Stimulated activated CD4-positive, alpha-beta T cell treated with anti-CD3 and anti-CD28 coated beads, Interleukin-15, amount 100 ng/mL, for 1 hour (primary cell): ENCODE measurements around the gene ADGRV1.
A peak's percentile ranks its signal among the peaks of the same experiment; 100 is the strongest.

Source experiments
- DNase-seq, 2 donors: peaks; one replicate each; pipeline ENCODE4 v3.0.0-alpha.2; 2020; ENCODE audit warnings: low read depth in 1 of 2, low spot score in 1 of 2

Gene ADGRV1

DNA sequence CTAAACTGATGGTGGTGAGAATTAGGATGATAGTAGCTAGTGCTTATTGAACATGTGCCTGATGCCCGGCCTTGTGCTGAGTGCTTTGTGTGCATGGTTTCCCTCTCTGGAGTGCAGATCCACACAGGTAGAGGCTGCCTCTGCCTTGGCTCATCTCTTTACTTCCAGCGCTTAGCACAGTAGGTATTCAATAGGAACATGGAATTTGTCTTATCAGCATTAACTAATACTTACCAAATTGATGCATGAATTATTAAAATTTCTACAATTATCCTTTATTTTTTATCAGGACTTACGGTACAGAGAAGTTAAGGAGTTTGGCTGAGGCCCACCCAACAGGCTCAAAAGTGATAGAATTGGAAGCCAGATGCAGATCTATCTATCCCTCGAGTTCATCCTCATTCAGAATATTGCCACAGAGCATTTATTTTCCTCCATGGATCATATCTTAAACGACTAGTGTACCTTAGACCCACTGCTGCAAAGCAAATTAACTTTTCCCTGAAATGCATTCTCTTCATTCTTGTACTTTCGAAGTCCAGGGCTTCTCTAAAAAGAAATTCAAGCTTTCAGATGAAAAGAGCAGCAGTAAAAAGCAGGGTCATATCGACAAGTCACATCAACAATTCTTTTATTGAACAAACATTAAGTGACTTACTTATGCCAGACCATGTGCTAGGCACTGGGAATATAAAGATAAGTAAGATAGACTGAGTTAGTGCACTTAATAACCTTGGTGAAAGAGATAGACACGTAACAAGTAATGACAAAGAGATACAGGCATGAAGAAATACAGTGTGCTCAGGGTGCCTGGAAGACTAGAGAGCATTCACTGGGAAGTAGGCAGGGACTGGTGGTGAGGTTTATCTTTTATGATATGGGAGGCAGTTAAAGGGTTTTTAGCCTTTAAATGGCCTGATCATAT is 534.5 kb downstream of the ADGRV1 start:
- no peak for DNase-seq

DNA sequence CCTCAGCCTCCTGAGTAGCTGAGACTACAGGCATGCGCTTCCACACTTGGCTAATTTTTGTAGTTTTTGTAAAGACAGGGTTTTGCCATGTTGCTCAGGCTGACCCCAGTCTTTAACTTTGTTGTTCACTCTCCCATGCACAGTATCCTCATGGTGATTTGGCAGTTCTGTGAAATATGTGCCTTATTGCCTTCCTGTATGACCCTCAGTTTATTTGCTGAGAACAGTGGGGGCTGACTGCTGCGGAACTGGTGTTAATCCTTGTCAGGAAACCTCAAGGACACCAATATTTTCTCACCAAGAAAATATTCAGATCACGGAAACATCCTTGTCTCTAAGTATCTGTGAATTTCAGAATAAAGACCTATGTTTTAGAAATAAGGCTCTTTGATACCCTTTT is 536.7 kb downstream of the ADGRV1 start:
- DNase-seq, result no peak

DNA sequence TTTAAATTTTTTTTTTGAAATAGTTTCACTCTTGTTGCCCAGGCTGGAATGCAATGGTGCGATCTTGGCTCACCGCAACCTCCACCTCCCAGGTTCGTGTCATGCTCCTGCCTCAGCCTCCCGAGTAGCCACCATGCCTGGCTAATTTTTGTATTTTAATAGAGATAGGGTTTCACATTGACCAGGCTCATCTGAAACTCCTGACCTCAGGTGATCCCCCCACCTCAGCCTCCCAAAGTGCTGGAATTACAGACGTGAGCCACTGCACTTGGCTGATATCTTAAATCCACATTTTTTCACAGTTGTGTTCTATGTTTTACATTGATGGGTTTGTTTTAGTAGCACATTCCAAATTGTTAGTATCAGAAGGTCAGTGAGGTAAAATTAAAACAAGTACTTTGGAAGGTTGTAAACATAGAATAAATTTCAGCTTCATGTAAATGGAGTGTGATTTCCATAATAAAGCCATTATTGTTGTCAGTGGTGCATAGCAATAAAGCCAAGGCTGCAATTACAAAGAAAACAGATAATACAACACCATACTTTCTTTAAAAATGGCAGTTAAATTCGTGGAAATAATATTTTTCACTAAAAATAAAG is 537.3 kb downstream of the ADGRV1 start:
- DNase-seq, result no peak

DNA sequence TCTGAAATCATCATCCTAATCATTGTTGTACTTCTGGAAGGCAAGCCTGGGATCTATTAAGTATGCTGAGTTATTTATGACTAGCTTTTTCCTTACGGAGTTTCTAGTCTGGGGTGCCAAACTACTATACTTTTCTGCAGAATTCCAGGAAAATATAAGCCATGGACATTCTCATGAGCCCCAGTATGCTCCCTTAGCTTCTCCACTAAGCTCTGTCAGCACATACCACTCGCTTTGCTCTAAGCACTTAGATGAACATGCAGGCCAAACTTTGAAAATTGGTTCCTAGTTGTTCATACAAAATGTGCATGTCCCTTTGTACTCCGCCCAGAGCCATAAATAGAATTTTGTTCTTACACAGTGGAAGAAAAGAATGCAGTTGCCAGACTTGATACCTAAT is 539.9 kb downstream of the ADGRV1 start:
- DNase-seq, result no peak

DNA sequence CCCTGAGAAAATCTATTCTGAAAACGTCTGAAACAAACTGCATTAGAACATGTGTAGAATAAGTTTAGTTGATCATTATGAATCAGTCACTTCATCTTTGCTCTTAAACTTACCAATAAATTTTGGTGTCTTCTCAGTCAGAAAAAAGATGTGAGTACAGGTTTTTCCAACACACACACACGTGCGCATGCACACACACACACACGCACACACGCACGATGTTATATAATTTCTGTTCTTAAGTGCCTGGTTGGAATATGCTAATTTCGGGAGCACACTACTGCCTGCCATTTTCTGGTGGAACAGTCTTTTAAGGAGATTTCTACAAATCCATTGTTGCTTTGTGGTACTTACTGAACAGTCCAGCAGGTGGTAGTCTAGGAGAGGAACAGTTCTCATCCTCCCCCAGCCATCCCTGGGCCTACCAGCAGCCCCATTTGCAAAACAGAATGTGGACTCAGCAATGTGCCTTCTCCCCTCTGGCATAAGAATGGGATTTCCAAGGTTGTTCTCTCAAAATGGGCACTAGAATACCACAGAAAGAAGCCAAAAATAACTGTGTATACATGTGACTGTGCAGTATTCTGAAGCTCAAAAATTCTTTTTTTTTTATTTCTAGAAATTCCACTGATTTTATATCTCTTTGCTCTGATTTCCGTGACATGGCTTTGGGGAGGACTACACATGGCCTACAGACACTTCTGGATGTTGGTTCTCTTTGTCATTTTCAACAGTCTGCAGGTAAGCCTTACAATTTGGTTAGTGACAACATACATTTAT is 543.2 kb downstream of the ADGRV1 start:
- DNase-seq, result peak in 1 of 2 donors; percentile 3

DNA sequence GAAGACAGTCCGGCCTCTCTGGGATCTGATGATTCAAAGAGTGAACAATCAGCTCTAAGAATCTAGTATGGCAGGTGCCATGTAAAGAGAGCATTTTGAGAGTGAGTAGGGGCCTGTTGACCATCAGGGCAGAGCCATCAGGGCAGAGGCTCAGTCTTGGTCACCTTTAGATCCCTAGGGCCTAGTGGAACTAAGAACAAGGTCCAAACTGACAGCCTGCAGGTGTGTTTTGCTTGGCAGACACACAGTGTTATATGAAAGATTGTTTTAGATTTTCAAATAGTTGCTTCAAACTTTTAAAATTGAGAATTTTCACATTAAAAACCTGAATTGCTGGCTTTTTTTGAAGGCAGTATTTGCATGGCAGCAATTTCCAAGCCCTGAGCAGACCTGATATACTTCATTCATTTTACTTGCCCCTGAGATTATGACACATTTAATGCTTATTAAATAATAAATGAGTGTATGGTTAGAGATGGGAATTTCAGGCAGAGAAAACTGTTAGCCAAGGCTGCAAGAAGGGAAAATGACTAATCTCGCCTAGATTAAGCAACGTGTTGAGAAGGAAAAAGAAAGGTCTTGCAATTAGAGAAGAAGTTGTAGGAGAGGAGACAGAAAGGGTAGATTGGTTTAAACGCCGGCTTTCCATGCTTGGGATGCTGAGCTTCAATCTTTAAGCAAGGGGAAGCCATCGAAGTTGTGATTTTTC is 544.9 kb downstream of the ADGRV1 start:
- no peak for DNase-seq

DNA sequence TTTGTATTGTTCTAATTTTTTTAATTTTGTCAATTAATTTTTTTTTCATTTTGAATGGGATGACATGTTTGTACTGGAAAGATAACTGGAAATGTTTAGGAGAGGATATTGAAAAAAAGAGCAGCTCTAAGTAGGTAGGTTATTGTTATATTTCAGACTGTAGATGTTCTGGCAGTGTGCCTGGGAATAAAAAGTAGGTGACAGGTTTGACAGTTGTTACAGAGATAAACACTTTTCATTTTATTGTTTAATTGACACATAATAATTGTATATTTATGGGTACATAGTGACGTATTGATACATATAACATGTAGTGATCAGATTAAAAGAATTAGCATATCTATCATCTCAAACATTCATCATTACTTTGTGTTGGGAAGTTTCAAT is 545.5 kb downstream of the ADGRV1 start:
- no peak for DNase-seq

DNA sequence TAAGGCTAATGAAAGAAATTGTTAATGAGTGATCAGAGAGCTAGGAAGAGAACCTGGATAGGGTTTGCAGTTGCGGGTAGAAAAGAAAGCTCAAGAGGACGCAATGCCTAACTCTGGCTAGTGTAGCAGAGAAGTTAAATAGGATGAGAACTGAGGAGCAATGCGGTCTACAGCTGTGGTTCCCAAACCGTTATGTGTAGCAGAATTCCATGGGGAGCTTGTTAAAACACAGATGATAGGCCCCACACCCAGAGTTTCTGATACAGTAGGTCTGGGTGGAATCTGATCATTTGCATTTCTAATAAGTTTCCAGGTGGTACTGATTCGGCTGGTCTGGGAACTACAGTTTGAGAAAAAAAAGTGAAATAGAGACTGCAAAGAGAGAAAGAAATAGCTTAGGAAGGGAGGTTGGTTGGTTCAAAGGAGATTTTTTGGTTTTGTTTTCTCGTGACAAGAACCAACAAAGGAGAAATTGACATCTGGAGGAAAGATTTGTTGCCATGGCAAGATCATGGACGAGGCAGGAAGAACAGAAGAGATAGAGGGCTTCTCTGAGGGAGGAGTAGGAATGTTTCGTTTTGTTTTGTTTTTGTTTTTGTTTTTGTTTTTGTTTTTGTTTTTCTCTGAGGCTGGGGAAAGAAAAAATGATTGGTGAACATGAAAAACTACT is 548.4 kb downstream of the ADGRV1 start:
- no peak for DNase-seq

DNA sequence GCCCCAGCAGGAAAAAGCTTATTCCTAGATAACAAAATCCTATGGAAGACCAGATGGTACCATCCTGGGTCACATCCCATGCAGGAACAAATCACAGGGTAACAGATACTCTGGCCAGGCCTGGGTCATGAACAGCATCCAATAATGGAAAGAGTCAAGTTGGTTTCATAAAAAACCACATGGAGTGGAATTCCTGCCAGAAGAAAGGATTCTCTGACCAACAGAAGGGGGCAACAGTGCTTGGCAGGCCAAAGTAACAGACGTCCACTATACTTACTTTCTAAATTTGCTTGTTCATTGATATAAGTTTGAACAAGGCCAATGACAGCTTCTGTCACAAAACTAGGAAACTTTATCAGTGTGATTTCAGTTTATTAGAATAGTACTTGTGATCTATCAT is 551.0 kb downstream of the ADGRV1 start:
- DNase-seq, result no peak

DNA sequence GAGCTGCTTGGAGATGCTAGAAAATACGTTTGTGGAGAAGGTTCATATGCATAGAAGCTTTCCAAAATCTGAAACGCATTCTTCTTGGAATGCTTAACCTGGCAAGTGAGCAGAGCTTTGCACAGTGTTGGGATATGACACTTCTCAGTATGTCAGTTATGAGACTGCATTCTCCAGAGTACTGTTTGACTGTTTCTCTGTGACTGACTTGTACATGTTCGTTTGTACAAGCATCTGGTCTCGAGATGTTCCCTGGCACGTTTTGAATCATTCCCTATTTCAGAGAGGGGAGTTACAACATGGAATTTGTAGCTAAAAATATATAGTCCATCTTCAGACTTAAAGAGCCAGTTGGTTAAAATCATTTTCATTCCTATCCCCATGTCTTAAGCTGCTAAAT is 552.1 kb downstream of the ADGRV1 start:
- no peak for DNase-seq

DNA sequence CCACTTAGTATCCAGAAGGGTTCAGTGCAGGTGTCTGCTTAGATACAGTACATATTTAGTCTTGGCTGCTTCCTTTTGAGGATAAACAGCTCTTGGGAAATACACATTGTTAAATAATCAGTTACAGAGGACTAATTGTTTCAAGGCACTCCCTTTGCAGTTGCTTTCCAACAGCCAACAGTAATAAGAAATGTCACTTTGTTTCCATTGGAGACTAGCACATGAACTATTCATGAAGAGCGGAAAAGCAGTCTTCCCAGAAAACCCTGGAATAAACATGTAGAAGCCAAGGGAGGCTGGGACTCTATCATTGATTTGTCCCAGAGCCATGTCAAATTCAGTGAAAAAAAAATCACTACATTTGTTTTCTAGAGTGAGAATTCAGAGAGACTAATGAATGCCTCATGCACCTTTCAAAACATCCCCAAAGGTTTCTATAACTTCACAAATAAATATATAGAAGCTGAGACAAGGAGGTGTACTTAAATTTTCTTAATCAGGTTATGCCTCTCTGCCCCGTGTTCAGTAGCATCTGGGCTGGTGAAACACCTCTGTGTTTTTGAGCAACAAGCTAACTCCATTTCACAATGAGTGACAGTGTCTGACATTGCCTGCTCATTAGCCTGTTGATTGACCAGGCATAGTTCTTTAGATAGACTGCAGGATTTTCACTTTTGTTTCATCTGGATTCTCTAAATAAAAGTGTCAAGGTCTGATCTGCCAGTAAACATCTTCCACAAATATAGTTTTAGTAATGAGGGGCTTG is 553.1 kb downstream of the ADGRV1 start:
- DNase-seq, result no peak

DNA sequence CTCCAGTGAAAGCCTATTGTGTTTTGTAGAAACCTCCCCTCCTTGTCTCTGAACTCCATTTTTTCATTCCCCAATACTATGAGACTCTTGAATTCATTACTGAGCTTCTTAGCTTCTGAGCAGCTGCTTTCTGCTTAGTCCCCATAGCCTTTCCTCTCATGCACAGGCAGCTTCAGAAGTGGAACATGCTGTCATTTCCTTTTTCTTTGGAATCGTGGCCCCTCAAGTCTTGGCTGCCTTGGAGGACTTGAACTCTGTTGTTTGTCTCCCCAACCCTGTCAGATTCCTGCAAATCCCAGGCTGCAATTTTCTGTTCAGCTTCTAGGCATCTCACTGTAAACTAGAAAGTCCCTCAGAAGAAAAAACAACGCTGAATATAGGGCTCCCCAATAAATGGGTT is 556.1 kb downstream of the ADGRV1 start:
- DNase-seq, result no peak

DNA sequence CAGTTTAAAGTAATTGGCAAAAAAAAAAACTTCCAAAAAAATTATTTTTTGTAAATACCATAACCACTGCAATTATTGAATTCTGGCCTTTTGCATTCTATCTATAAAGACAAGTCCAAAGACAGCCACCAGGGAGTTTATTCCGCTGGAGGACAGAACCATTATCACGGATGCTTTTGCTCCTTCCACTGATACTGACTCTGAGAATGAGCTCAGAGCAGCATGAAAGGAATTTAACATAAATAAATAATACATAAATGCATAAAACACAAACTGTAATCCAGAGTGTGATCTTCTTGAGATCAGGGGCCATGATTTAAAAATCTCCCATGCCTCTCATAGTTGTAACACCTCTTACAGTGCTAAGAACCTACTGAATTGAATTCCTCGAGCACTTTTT is 559.8 kb downstream of the ADGRV1 start:
- DNase-seq, result no peak

DNA sequence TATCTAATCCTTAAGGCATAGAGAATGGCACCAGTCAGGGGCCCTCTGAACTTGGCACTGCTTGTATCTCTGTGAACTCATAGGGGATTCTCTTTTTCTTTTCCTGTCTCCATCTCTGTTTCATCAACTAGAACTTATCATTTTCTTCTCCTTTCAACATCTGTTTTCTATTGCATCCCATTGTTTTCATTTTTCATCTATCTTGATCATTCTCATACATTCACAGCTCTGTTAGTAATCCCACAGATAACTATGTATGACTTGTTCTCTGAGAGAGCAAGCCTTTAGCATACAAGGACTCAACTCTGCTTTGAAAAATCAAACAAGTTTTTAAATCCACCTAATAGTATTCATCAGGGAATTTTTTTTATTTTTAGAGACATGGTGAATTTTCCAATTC is 560.2 kb downstream of the ADGRV1 start:
- no peak for DNase-seq

DNA sequence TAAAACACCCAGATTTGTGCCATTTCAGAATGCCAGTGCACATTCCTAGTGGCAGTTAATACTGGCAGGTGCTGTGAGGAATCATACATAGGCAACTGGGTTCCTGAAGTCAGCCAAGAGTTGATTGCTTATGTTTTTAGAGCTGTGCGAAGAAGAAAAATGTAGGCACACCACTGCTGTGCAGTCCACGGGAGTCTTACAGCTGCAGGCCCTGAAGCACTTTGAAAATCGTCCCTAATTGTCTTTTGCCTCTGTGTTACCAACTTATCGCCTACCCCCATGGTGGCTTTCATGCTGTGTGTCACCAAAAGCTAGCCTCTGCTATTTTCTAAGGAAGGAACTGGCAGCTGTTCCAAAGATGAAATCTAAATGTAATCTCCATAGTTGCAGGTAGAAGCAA is 560.6 kb downstream of the ADGRV1 start:
- DNase-seq, result no peak

DNA sequence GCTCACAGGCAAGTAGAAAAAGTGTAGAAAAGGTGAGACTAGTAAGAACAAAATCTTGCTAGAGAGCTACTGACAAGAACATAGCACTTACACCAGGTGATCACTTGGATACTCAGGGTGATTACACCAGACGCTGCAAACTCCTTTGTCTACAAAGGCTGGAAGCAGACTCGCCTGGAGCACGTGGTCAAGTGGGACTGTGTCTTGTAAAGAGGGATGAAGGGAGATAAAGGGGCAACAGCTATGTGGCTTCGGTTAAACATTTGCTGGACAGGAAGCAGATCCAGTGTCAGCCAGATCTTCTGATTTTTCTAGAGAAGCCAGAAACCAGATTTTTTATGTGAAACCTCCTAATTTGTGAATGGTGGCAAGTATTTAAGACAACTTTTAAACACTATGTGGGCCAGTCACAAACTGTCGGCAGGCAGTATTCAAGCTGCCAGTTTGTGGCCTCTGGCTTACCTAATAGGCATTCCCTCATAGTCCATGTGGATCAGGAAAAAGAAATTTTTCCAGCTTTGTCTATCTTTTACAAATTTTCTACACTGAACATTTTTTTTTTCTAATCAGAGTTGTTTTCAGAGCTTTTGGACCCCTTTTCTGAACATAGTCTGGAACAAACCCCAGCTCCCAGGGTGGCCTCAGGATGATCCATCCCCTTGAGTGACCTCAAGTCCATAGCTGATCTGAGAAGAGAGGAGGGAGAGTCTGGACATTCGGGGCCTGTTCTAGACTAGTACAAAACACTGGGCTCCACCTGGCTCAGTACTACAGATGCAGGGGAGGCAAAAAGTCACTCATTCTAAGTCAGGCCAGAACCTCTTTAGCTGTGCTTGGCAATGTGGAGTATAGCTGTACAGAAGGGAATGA is 561.6 kb downstream of the ADGRV1 start:
- no peak for DNase-seq

DNA sequence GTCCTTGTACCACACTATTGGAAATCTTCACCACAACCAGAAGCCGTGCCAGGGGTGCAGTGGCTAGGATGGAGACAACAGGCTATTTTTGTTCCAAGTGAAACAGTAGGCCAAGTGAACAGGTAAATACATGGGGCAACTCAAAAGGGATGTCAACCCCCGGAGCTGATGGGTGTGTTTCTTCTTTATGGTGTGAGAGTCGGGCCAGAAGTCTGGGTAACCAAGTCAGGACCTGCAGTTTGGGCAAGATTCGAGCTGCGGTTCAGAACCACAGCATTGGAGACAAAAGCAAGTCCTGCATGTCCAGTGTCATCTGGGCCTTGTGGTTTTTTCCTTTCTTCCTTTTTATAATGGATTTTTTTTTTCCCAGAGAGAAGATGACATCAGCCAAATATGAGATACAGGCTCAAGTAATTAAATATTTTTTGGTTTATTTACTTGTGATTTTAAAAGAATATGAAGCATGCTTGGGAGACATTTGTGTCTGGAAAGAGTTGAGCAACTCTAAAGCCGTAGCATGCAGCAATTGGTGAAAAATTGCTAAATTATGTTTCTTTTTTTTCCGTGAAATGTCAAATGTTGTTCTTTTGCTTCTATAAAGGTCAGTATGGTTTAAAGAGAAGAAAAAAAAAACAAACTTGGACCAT is 562.9 kb downstream of the ADGRV1 start:
- no peak for DNase-seq

DNA sequence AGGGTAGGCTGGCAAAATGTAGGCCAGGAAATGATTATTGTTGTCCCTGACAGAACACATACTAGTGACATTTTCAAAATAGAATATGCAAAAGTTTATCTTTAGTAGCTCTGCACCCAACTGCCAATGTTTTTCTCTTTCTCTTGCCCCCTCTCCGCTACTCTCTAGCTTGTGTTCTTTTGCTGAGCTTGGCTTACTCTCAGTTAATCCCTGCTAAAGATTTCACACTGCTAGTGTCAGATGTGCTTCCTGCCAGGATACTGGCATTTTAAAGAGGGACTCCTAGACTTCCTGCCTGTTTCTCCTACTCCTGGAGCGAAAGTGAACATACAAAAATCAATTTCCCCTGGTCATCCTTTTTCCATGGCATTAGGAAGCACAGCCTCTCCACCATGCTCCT is 564.1 kb downstream of the ADGRV1 start:
- DNase-seq, result no peak

DNA sequence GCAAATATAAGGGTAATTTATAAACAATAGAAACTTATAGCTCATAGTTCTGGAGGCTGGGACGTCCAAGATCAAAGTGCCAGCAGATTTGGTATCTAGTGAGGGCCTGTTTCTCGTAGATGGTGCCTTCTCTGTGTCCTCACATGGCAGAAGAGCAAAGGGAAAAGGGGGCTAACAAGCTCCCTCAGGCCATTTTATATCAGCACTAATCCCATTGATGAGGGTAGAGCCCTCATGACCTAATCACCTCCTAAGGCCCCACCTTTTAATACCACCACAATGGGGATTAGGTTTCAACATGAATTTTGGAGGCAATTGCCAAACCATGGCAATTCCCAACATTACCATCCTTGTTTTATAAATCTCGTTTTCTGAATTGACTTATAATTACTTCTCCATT is 564.7 kb downstream of the ADGRV1 start:
- no peak for DNase-seq
